BJ (cell line): ENCODE measurements around the gene RXFP3. TPM values are rescaled to one million over a fixed set of nuclear protein-coding genes. Genes with fewer than 3 reads are reported as not detected.

Experiments
- CTCF ChIA-PET: fragments of 350-600 bp; formaldehyde crosslinking; extraction: SDS; loops from one replicate; lab custom pipeline; 2021; ENCODE audit warnings: antibody characterized with exemption, inconsistent platforms; lab: Yijun Ruan, JAX
- POLR2A ChIA-PET: fragments of 300-600 bp; sonication (Branson Sonifier 250); formaldehyde crosslinking; extraction: SDS; loops from one replicate; lab custom pipeline; 2021; ENCODE audit warnings: antibody characterized with exemption; lab: Charles Lee
- DNase-seq: peaks from one replicate; pipeline ENCODE4 v3.0.0-alpha.2; 2011; ENCODE audit warnings: low read depth
- H3K27me3 ChIP-seq: 2 replicates; pipeline ENCODE4 v1.6.0; 2011; ENCODE audit warnings: low read length; ENCODE audit not compliant: control insufficient read depth, insufficient read depth
- H3K36me3 ChIP-seq: 2 replicates; pipeline ENCODE4 v1.5.1; 2011; ENCODE audit warnings: low read length; ENCODE audit not compliant: control insufficient read depth, insufficient read depth
- H3K4me3 ChIP-seq: 2 replicates; pipeline ENCODE4 v1.5.1; 2011; ENCODE audit warnings: low read depth, mild to moderate bottlenecking, control low read depth, low read length
- polyA plus RNA-seq: library from polyadenylated mRNA; depleted of rRNA; stranded (reverse); fragments of >200 nt; gene quantifications from 2 replicates; pipeline ENCODE4 v1.2.3, GENCODE V29; 2011
- TF ChIP-seq, protein P1 (sequence below): IDR thresholded peaks from 2 replicates; pipeline ENCODE4 v1.5.1; 2011; ENCODE audit warnings: low read depth, mild to moderate bottlenecking, control low read depth, inconsistent platforms, low read length, moderate library complexity; ENCODE audit not compliant: insufficient read depth

The RXFP3 gene
- polyA plus RNA-seq, 1 experiment, result not detected

DNA sequence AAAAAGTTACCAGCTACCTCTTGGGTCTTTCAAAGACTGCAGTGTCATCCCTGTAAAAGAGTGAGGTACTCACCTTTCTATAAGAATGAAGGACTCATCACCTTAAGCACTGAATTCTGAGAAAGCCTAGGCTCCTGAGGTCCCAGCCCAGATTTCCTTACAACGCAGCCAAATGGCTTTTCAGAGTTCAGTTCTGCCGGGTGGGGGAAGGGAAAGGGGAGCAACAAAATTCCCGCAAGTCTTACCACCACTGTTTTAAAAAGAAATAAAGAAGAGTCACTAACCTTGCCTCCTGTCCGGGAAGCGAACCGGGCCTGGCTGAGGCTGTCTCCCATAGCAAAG is 44.8 kb upstream of the RXFP3 start:
- ChIA-PET CTCF (interaction anchor here (0.8 to 2.1 kb wide), 6 partner anchors 43 to 195 kb away, joined by 3 to 13 read pairs (median 4); no protein-coding TSS in a partner anchor), POLR2A (no interaction called here)
- H3K36me3 ChIP-seq, result no peaks in the 10 kb centered on the region
- DNase-seq, result no peak
- H3K4me3 ChIP-seq, result peak overlapping the region; percentile 62
- H3K27me3 ChIP-seq, result no peaks in the 10 kb centered on the region
- TF ChIP-seq, protein P1, sequence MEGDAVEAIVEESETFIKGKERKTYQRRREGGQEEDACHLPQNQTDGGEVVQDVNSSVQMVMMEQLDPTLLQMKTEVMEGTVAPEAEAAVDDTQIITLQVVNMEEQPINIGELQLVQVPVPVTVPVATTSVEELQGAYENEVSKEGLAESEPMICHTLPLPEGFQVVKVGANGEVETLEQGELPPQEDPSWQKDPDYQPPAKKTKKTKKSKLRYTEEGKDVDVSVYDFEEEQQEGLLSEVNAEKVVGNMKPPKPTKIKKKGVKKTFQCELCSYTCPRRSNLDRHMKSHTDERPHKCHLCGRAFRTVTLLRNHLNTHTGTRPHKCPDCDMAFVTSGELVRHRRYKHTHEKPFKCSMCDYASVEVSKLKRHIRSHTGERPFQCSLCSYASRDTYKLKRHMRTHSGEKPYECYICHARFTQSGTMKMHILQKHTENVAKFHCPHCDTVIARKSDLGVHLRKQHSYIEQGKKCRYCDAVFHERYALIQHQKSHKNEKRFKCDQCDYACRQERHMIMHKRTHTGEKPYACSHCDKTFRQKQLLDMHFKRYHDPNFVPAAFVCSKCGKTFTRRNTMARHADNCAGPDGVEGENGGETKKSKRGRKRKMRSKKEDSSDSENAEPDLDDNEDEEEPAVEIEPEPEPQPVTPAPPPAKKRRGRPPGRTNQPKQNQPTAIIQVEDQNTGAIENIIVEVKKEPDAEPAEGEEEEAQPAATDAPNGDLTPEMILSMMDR, result no peak

DNA sequence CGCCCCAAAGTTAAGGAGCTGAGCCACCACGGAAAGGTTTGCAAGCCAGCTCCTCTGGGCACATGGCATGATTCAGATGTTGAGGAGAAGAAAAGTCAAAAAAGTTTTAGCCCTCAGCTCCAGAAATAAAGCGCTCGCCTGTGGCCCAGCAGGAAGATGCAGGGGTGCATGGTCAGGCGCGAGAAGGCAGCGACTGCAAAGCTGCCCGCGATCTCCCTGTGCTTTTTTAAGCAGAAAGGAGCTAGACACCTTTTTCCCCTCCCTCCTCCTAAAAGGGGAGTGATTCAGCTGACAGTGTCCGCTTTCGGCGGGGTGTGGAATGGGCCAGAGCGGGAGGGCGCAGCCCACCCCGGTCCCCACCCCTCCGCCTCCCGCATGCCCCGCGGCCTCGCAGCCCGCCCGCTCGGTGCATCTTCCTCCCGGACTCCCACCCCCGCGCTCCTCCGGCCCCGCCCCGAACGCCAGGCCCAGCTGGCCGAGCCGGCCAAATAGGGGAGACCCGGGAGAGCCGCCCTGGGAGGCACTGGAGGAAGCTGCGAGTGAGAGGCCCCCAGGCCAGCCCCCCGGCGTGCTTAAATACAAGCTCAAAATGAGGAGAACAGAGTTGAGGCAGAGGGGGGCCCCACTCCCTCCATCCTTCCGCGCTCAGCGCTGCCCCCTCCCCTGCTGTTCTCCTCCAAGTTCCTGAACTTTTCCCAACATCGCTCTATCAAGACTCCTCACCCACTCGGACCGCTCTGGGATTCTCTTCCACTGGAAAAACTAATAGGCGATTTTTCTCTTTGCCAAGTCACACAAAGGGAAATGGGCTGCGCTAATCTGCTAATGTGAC is 44.2 kb upstream of the RXFP3 start, which contains the start of gene ADAMTS12:
TSS of gene ADAMTS12 (minus strand) at position 203 of the 832 bp plus-strand sequence. CDS start at position 69, 134 bp downstream.
- H3K4me3 ChIP-seq, result peak within 1 kb of the TSS; percentile 62
- no peaks in the 10 kb centered on the region for H3K27me3 ChIP-seq
- CTCF ChIA-PET, result interaction anchor here (0.8 to 2.0 kb wide), 5 partner anchors 42 to 195 kb away, joined by 3 to 13 read pairs (median 3); no protein-coding TSS in a partner anchor
- POLR2A ChIA-PET, result no interaction called here
- TF ChIP-seq, protein P1, result no peak
- peak; percentile 31 for DNase-seq
- no peaks in the 10 kb centered on the region for H3K36me3 ChIP-seq

DNA sequence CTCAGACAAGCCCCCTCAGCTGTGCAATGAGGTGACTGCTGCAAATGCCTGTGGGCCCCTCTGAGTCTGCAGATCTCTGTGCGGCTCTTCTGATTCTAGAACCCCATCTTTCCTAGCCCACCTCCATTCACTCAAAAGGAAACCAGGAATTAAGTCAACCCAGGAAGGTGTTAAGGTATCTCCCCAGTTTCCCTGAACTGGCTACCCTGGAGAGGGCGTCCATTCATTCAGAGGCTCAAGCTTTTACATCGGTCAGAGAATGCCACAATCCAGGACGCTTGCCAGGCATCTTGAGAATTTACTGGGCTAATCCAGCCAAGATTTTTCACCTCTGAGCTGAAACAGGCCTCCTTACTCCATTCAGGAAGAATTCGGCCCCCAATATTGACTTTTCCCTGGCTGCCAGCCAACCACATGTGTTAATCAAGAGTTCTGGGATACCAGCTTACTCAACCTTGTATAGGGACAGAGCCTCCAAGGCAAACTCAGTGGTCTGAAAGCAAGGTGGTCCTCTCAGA is 43.5 kb upstream of the RXFP3 start:
- CTCF ChIA-PET, result interaction anchor here (1.3 to 2.0 kb wide), 2 partner anchors 42 to 98 kb away, joined by 3 to 13 read pairs; no protein-coding TSS in a partner anchor
- Histone ChIP-seq H3K36me3 (no peaks in the 10 kb centered on the region), H3K27me3 (no peaks in the 10 kb centered on the region), H3K4me3 (peak overlapping the region; percentile 62)
- POLR2A ChIA-PET, result interaction anchor here (0.6 kb wide), 1 partner anchor 1138 kb away, joined by 4 read pairs; no protein-coding TSS in a partner anchor
- TF ChIP-seq, protein P1, result 0 out of 2 replicates have a peak, but pooled peaks have one; percentile 7
- peak; percentile 80 for DNase-seq

DNA sequence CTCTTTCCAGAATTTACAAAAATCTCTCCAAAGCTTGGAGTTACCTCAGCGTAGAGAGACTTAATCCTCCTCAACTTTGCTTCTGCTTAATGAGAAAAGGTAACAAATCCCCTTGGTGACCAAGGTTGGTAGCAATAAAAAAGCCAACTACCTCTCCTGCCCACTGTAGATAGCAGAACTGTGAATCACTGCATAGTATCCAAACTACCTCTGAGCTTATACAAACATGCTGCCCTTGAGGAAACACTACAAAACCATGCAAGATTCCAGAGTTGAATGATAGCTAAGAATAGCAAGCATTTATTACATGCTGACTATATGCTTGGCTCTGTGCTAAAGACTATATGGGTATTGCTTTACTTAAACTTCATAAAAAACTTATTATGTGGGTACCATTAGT is 41.6 kb upstream of the RXFP3 start:
- ChIA-PET POLR2A (no interaction called here), CTCF (no interaction called here)
- Histone ChIP-seq H3K4me3 (no peak overlapping the region), H3K27me3 (no peaks in the 10 kb centered on the region; the same call in 1 of the 2 replicates), H3K36me3 (no peaks in the 10 kb centered on the region)
- DNase-seq, result no peak
- TF ChIP-seq, protein P1, result no peak

DNA sequence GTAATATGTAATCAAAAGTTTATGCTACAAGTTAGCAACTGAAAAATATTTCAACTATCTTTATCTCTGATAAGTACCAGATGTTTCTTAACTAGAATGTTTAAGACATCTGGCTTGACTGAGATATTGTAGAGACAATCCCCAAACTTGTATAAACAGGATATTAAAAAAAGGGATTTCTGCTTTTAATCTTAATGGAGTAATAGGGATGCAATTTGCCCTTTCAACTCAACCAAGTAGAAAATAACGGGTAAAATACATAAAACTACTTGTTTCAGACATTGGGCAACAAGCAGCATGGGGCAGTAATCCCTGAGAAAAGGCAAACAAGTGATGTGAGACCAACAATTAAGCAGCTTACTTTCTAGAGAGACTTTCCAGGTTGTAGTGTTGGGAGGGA is 35.0 kb upstream of the RXFP3 start:
- DNase-seq, result peak; percentile 69
- TF ChIP-seq, protein P1, result no peak
- Histone ChIP-seq H3K36me3 (no peaks in the 10 kb centered on the region), H3K27me3 (no peaks in the 10 kb centered on the region; the same call in 1 of the 2 replicates), H3K4me3 (no peak overlapping the region)
- CTCF ChIA-PET, result interaction anchor here (1.0 to 1.2 kb wide), 2 partner anchors 12 to 33 kb away, joined by 3 read pairs; no protein-coding TSS in a partner anchor
- POLR2A ChIA-PET, result no interaction called here
